Measurements from ENCODE around the gene GPATCH3. TPM values are rescaled to one million over a fixed set of nuclear protein-coding genes. Genes with fewer than 3 reads are reported as not detected.
"Not testable (repeated sequence)": the region's sequence is repeated elsewhere in the genome, so short reads cannot be mapped to it uniquely, and the experiment has no call there.

Gene GPATCH3
- total RNA-seq, 1 donor from 2014 or later, result 6.7 TPM

DNA sequence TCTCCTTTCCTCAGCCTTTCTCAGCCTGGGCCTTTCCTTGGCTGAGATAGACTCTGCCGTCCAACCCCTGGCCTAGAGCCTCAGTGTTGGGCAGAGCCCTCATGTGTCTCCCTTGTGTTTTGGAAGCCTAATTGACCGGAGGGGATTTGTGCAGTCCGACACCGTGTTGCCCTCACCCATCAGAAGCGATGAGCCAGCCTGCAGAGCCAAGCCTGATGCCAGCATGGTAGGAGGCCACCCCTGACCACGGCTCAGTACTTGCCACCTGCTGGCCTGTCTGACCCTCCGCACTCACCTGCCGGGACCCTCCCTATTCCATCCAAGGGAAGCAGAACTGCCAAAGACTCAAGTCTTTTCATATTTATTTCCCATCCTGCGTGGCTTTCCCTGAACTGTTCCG lies 46.7 kb downstream of the GPATCH3 start:
- H3K4me3 ChIP-seq (ENCODE audit: low read depth, low read length), result no peak overlapping the region
- TF ChIP-seq, protein P1, sequence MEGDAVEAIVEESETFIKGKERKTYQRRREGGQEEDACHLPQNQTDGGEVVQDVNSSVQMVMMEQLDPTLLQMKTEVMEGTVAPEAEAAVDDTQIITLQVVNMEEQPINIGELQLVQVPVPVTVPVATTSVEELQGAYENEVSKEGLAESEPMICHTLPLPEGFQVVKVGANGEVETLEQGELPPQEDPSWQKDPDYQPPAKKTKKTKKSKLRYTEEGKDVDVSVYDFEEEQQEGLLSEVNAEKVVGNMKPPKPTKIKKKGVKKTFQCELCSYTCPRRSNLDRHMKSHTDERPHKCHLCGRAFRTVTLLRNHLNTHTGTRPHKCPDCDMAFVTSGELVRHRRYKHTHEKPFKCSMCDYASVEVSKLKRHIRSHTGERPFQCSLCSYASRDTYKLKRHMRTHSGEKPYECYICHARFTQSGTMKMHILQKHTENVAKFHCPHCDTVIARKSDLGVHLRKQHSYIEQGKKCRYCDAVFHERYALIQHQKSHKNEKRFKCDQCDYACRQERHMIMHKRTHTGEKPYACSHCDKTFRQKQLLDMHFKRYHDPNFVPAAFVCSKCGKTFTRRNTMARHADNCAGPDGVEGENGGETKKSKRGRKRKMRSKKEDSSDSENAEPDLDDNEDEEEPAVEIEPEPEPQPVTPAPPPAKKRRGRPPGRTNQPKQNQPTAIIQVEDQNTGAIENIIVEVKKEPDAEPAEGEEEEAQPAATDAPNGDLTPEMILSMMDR (conservative IDR thresholded peaks at IDR 0.05; ENCODE audit: low read depth, low read length), result no peak
- no peak for DNase-seq (ENCODE audit: low read depth)

DNA sequence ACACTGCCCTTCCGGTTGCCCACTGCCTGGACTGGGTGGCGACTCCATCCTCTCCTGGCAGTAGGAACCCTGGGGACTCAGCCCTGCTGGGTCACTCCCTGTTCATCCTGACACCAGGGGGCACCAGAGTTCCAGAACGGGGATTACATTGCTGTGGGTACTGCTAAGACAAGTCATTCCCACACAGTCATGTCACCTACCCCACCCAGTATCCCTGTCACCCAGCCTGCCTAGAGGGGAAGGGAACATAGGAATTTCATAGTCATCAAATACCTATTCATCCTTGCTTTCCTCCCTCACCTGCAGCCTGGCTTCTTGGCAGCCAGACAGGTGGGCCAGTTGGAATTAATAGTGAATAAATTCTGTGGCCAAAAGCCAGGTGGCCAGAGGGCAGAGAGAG lies 47.1 kb downstream of the GPATCH3 start:
- no peak overlapping the region for H3K4me3 ChIP-seq (ENCODE audit: low read depth, low read length)
- TF ChIP-seq, protein P1 (conservative IDR thresholded peaks at IDR 0.05; ENCODE audit: low read depth, low read length), result peak; percentile 94
- DNase-seq (ENCODE audit: low read depth), result no peak

DNA sequence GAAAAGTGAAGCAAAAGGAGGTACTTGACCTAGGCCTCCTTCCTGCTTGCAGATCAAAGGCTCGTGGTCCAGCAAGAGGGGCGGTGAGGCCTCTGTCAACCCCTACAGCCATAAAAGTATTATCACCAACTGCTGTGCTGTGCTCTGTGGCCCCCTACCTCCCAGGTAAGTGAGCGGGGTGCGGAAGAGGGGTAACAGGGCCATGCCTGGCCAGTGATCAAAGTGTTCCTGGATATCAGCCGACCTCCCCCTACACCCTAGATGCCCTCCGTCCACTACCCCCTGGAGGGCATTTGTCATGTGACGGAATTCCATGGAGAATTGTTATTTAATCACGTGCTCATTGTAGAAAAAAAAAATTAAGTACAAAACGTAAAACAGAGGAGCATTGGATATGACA lies 47.6 kb downstream of the GPATCH3 start:
- TF ChIP-seq, protein P1 (conservative IDR thresholded peaks at IDR 0.05; ENCODE audit: low read depth, low read length), result no peak
- DNase-seq (ENCODE audit: low read depth), result no peak
- no peak overlapping the region for H3K4me3 ChIP-seq (ENCODE audit: low read depth, low read length)

DNA sequence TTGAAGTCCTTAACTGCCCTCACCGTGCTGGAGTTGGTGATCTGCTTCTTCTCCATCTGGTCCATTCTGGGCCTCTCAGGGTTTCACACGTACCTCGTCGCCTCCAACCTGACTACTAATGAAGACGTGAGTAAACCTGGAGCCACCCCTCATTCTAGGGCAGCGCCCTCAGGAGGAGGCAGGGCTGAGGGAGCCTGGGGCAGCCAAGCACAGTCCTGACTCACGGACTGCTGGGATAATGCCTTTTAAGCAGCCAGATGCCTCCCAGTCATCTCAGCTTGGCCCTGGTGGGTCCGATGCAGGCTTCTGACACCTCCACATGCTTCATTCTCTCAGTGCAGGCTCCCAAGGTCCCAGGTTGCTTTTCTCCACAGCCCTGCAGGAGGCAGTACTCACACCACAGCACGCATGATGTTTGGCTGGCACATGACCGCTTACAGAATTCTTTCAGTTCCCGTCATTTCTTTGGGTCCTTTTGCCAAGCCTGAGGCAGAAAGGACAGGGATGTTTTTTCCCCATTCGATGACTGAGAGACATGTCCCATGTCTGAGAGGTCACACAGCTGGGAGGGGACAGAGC lies 49.1 kb downstream of the GPATCH3 start:
- TF ChIP-seq, protein P1 (conservative IDR thresholded peaks at IDR 0.05; ENCODE audit: low read depth, low read length), result peak; percentile 30
- no peak for DNase-seq (ENCODE audit: low read depth)
- no peak overlapping the region for H3K4me3 ChIP-seq (ENCODE audit: low read depth, low read length)

DNA sequence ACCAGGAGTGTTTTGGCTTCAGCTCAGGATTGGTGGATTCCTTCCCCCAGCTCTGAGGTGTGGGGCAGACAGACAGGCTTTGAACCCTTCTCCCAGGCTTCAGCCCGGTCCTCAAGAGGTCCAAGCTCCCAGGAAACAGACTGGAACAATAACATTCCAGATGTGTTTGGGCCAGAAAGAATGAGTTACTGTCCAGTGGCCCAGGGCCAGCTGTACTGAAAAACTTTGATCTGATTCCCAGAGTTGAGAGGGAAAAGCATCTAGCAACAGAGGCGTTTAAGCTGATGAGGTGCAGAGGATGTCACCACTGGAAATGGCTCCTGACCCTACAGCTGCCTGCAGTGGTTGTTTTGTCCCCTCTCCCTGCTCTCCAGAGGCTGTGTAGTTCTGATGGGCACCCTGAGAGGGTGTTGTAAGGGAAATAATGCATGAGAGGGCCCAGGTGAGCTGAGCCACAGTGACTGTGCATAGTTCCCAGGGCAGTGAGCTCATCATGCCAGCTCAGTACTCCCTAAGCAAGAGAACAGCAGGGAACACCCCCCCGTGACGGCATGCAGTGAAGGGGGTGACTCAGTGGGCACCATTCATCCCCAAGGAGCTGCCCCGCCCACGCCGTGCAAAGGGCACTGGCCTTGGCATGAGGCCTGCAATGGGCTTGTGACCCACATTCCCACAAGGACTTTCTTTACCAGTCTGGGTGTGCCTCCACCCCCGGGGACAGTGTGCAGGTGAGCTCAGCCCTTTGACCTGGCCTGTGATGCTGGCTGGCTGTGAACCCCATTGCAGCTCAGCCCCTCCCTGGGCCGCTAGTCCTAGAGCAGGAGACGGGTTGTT lies 51.1 kb downstream of the GPATCH3 start:
- H3K4me3 ChIP-seq (ENCODE audit: low read depth, low read length), result no peak overlapping the region
- DNase-seq (ENCODE audit: low read depth), result peak; percentile 82
- TF ChIP-seq, protein P1 (conservative IDR thresholded peaks at IDR 0.05; ENCODE audit: low read depth, low read length), result no peak

DNA sequence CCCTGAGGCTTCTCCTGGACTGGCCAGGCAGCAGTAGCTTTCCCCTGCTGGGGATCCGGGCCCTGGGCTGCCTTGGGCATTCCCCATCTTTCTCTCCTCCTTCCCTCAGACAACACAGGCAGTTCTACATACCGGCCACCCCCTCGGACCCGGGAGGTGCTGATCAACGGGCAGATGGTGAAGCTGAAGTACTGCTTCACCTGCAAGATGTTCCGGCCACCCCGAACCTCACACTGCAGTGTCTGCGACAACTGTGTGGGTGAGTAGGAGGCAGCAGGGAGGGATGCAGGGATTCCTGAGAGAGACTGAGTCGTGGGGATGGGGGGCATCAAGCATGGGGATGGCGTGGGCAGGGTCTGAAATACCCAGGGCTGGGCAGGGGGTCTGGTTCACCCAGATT lies 51.8 kb downstream of the GPATCH3 start:
- DNase-seq (ENCODE audit: low read depth), result no peak
- no peak overlapping the region for H3K4me3 ChIP-seq (ENCODE audit: low read depth, low read length)
- TF ChIP-seq, protein P1 (conservative IDR thresholded peaks at IDR 0.05; ENCODE audit: low read depth, low read length), result no peak

DNA sequence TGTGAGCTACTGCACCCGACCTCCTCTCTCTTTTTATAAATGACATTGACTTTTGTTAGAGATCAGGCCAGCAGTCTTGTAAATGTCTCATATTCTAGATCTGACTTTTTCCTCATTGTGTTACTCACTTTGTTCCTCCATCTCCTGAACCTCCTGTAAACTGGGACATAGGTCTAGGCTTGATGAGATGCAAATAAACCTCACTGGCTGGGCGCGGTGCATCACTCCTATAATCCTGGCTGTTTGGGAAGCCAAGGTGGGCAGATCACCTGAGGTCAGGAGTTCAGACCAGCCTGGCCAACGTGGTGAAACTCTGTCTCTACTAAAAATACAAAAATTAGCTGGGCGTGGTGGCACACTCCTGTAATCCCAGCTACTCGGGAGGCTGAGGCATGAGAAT lies 52.4 kb downstream of the GPATCH3 start:
- DNase-seq (ENCODE audit: low read depth); H3K4me3 ChIP-seq (ENCODE audit: low read depth, low read length): not testable (repeated sequence)

All from epithelial cell of proximal tubule (primary cell).